ENCODE data around the gene L2HGDH.

L2HGDH gene

GRCh38 chr14:50242096-50242495 is 69.9 kb downstream of the L2HGDH start:
- Histone ChIP-seq H3K9me2 (replicated peaks; ENCODE audit: control insufficient read depth, low read length) (no peaks in the 10 kb centered on the region), H3K27me3 (ENCODE audit: control insufficient read depth, low read length) (no peaks in the 10 kb centered on the region), H3K4me1 (ENCODE audit: control insufficient read depth, low read length) (peaks cover 9% of the 10 kb centered on the region), H3K36me3 (ENCODE audit: control insufficient read depth, low read length) (peaks cover 4% of the 10 kb centered on the region; the same call in 1 of the 2 replicates), H3K79me2 (ENCODE audit: control insufficient read depth, low read length) (no peaks in the 10 kb centered on the region), H3K4me2 (ENCODE audit: low read length) (no peak overlapping the region), H3K4me3 (ENCODE audit: low read length) (no peak overlapping the region), H4K20me1 (ENCODE audit: control insufficient read depth, insufficient read depth, low read depth, low read length) (no peaks in the 10 kb centered on the region), H3F3A (ENCODE audit: control insufficient read depth, insufficient read depth) (0 out of 2 replicates have a peak, but pooled peaks cover 4% of the 10 kb centered on the region), H3K27ac (ENCODE audit: low read depth, low read length) (no peak overlapping the region), H3K9me3 (ENCODE audit: control insufficient read depth, insufficient read depth, low read length) (no peaks in the 10 kb centered on the region)
- TF ChIP-seq EZH2phosphoT487 (IDR thresholded peaks at IDR 0.05; ENCODE audit: borderline replicate concordance, low read length) = no peak
- TF ChIP-seq, protein P1, sequence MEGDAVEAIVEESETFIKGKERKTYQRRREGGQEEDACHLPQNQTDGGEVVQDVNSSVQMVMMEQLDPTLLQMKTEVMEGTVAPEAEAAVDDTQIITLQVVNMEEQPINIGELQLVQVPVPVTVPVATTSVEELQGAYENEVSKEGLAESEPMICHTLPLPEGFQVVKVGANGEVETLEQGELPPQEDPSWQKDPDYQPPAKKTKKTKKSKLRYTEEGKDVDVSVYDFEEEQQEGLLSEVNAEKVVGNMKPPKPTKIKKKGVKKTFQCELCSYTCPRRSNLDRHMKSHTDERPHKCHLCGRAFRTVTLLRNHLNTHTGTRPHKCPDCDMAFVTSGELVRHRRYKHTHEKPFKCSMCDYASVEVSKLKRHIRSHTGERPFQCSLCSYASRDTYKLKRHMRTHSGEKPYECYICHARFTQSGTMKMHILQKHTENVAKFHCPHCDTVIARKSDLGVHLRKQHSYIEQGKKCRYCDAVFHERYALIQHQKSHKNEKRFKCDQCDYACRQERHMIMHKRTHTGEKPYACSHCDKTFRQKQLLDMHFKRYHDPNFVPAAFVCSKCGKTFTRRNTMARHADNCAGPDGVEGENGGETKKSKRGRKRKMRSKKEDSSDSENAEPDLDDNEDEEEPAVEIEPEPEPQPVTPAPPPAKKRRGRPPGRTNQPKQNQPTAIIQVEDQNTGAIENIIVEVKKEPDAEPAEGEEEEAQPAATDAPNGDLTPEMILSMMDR (IDR thresholded peaks at IDR 0.05; ENCODE audit: low read depth, low read length, poor library complexity, severe bottlenecking) = no peak

GRCh38 chr14:50237427-50237826 is 74.6 kb downstream of the L2HGDH start:
- Histone ChIP-seq H3K4me2 (ENCODE audit: low read length) (peak overlapping the region; percentile 47), H3K4me3 (ENCODE audit: low read length) (peak overlapping the region; percentile 12), H3K79me2 (ENCODE audit: control insufficient read depth, low read length) (no peaks in the 10 kb centered on the region), H3K27me3 (ENCODE audit: control insufficient read depth, low read length) (no peaks in the 10 kb centered on the region), H3K4me1 (ENCODE audit: control insufficient read depth, low read length) (peaks cover 12% of the 10 kb centered on the region), H3F3A (ENCODE audit: control insufficient read depth, insufficient read depth) (0 out of 2 replicates have a peak, but pooled peaks cover 2% of the 10 kb centered on the region), H3K36me3 (ENCODE audit: control insufficient read depth, low read length) (no peaks in the 10 kb centered on the region), H3K27ac (ENCODE audit: low read depth, low read length) (peak overlapping the region; percentile 39), H3K9me3 (ENCODE audit: control insufficient read depth, insufficient read depth, low read length) (no peaks in the 10 kb centered on the region; the same call in 1 of the 2 replicates), H3K9me2 (replicated peaks; ENCODE audit: control insufficient read depth, low read length) (no peaks in the 10 kb centered on the region), H4K20me1 (ENCODE audit: control insufficient read depth, insufficient read depth, low read depth, low read length) (no peaks in the 10 kb centered on the region)
- no peak for TF ChIP-seq EZH2phosphoT487 (IDR thresholded peaks at IDR 0.05; ENCODE audit: borderline replicate concordance, low read length)
- TF ChIP-seq, protein P1 (IDR thresholded peaks at IDR 0.05; ENCODE audit: low read depth, low read length, poor library complexity, severe bottlenecking) = no peak

DNA sequence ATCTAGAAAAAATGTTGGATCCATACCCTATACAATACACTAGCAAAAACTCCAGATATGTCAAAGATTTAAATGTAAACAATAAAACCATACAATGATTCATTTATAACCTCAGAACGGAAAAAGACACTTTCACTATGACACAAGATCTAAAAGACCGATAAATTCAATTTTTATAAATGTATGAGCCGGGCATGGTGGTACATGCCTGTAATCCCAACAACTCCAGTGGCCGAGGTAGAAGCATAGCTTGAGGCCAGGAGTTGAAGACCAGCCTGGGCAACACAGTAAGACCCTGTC is 78.1 kb downstream of the L2HGDH start:
- H3K4me1 ChIP-seq (ENCODE audit: control insufficient read depth, low read length) = peaks cover 28% of the 10 kb centered on the region

More for the DNA sequence above, 78.1 kb downstream of the L2HGDH start:
- Histone ChIP-seq H3K79me2 (ENCODE audit: control insufficient read depth, low read length) (peaks cover 21% of the 10 kb centered on the region), H3K9me3 (ENCODE audit: control insufficient read depth, insufficient read depth, low read length) (no peaks in the 10 kb centered on the region; the same call in 1 of the 2 replicates), H3K36me3 (ENCODE audit: control insufficient read depth, low read length) (no peaks in the 10 kb centered on the region; the same call in 1 of the 2 replicates), H3K27me3 (ENCODE audit: control insufficient read depth, low read length) (no peaks in the 10 kb centered on the region), H3K4me2 (ENCODE audit: low read length) (no peak overlapping the region), H3F3A (ENCODE audit: control insufficient read depth, insufficient read depth) (no peaks in the 10 kb centered on the region), H3K4me3 (ENCODE audit: low read length) (no peak overlapping the region), H4K20me1 (ENCODE audit: control insufficient read depth, insufficient read depth, low read depth, low read length) (no peaks in the 10 kb centered on the region), H3K9me2 (replicated peaks; ENCODE audit: control insufficient read depth, low read length) (no peaks in the 10 kb centered on the region), H3K27ac (ENCODE audit: low read depth, low read length) (no peak overlapping the region)
- TF ChIP-seq, protein P1 (IDR thresholded peaks at IDR 0.05; ENCODE audit: low read depth, low read length, poor library complexity, severe bottlenecking) = no peak
- TF ChIP-seq EZH2phosphoT487 (IDR thresholded peaks at IDR 0.05; ENCODE audit: borderline replicate concordance, low read length) = no peak

All from DOHH2 (cell line).